A549 (cell line): ENCODE measurements around the gene C1S. TPM values are rescaled to one million over a fixed set of nuclear protein-coding genes. Genes with fewer than 3 reads are reported as not detected.

ENCODE experiments used
- ATAC-seq, 2 experiments: fragments of 200-7000 bp in 1 of 2; fragments of >200 bp in 1 of 2; cut with Nextera tagmentation in 1 of 2; cut with Tn5 transposase in 1 of 2; 3 replicates each; pipeline versions ENCODE4 v1.8.0 to v1.9.1; 2018 to 2020; ENCODE audit warnings: mild to moderate bottlenecking in 1 of 2, moderate library complexity in 1 of 2
- CTCF ChIA-PET: fragments of 300-600 bp; sonication (Branson Sonifier 250); formaldehyde crosslinking; extraction: SDS; loops from one replicate; lab custom pipeline; 2021; ENCODE audit warnings: antibody characterized with exemption, inconsistent platforms; lab: Yijun Ruan, JAX
- POLR2A ChIA-PET: fragments of 350-600 bp; formaldehyde crosslinking; extraction: SDS; loops from one replicate; lab custom pipeline; 2021; ENCODE audit warnings: antibody characterized with exemption, inconsistent platforms; lab: Yijun Ruan, JAX
- DNase-seq, 2 experiments: peaks; one replicate each; pipeline versions ENCODE4 v3.0.0 to v3.0.0-alpha.2; 2011 to 2016; ENCODE audit warnings: low read depth in 1 of 2, low spot score in 1 of 2
- FAIRE-seq: peaks from 2 replicates; lab custom pipeline; 2011; peaks lifted over from hg19 to GRCh38; lab: Jason Lieb, UNC
- H3K27ac ChIP-seq, 2 experiments: fragments of >200 bp; sonication (Bioruptor Twin); formaldehyde crosslinking; 3 replicates each; pipeline ENCODE4 v1.5.1; 2016 to 2017
- H3K4me1 ChIP-seq: fragments of >200 bp; sonication (Bioruptor Twin); formaldehyde crosslinking; 3 replicates; pipeline ENCODE4 v1.6.1; 2016
- H3K4me2 ChIP-seq: fragments of >200 bp; sonication (Bioruptor Twin); formaldehyde crosslinking; 3 replicates; pipeline ENCODE4 v1.6.1; 2016
- H3K4me3 ChIP-seq: fragments of >200 bp; sonication (Bioruptor Twin); formaldehyde crosslinking; 3 replicates; pipeline ENCODE4 v1.5.1; 2016
- H3K9me3 ChIP-seq: fragments of >200 bp; sonication (Bioruptor Twin); formaldehyde crosslinking; 3 replicates; pipeline ENCODE4 v1.6.1; 2016
- CBX2 ChIP-seq: fragments of 200-600 bp; sonication (generic); IDR thresholded peaks from 2 replicates; pipeline ENCODE4 v1.6.1; 2016; ENCODE audit warnings: low read depth, mild to moderate bottlenecking, borderline replicate concordance
- CHD4 ChIP-seq: fragments of 200-600 bp; sonication (generic); IDR thresholded peaks from 2 replicates; pipeline ENCODE4 v1.6.1; 2016; ENCODE audit warnings: antibody characterized with exemption, mild to moderate bottlenecking, borderline replicate concordance
- E2F6 ChIP-seq: IDR thresholded peaks from 2 replicates; pipeline ENCODE4 v1.6.1; 2012; ENCODE audit warnings: low read depth, borderline replicate concordance
- EP300 ChIP-seq, 2 experiments: fragments of >200 bp; sonication (Bioruptor Twin); formaldehyde crosslinking; IDR thresholded peaks; 2 replicates in 1 of 2; 3 replicates in 1 of 2; pipeline ENCODE4 v1.6.1; 2016 to 2017
- ESRRA ChIP-seq: fragments of 150-350 bp; IDR thresholded peaks from 2 replicates; pipeline ENCODE4 v1.6.1; 2014; ENCODE audit warnings: mild to moderate bottlenecking, low read length, borderline replicate concordance
- FOSL2 ChIP-seq, 2 experiments: fragments of 450-650 bp in 1 of 2; fragments of >200 bp in 1 of 2; sonication (Bioruptor Twin) in 1 of 2; formaldehyde crosslinking; IDR thresholded peaks; 2 replicates each; pipeline versions ENCODE4 v1.5.0 to v1.6.1; 2016 to 2020; ENCODE audit warnings: mild to moderate bottlenecking in 1 of 2, moderate library complexity in 1 of 2
- GATA3 ChIP-seq: IDR thresholded peaks from 2 replicates; pipeline ENCODE4 v1.6.1; 2012; ENCODE audit warnings: borderline replicate concordance
- HES2 ChIP-seq: fragments of >200 bp; sonication (Bioruptor Twin); formaldehyde crosslinking; IDR thresholded peaks from 2 replicates; pipeline ENCODE4 v1.6.1; 2016
- HEYL ChIP-seq: fragments of 250-450 bp; sonication (Bioruptor Pico); IDR thresholded peaks from 2 replicates; pipeline ENCODE4 v1.8.0; 2021; ENCODE audit warnings: mild to moderate bottlenecking, moderate library complexity
- HOXA7 ChIP-seq: fragments of 250-450 bp; sonication (Bioruptor Pico); IDR thresholded peaks from 2 replicates; pipeline ENCODE4 v1.5.0; 2020; ENCODE audit warnings: mild to moderate bottlenecking, moderate library complexity
- HOXB5 ChIP-seq: fragments of 250-450 bp; sonication (Bioruptor Pico); IDR thresholded peaks from 2 replicates; pipeline ENCODE4 v1.5.0; 2020; ENCODE audit warnings: mild to moderate bottlenecking, moderate library complexity
- JUN ChIP-seq, 2 experiments: fragments of >200 bp; sonication (Bioruptor Twin); formaldehyde crosslinking; IDR thresholded peaks; 2 replicates in 1 of 2; 3 replicates in 1 of 2; pipeline ENCODE4 v1.6.1; 2016 to 2017
- KDM1A ChIP-seq: fragments of 200-600 bp; sonication (generic); IDR thresholded peaks from 2 replicates; pipeline ENCODE4 v1.6.1; 2016; ENCODE audit warnings: low read depth, mild to moderate bottlenecking
- KDM5A ChIP-seq: fragments of 200-600 bp; sonication (generic); IDR thresholded peaks from 2 replicates; pipeline ENCODE4 v1.6.1; 2016; ENCODE audit warnings: antibody characterized with exemption, mild to moderate bottlenecking
- MAX ChIP-seq: IDR thresholded peaks from 2 replicates; pipeline ENCODE4 v1.6.1; 2012
- MYC ChIP-seq: IDR thresholded peaks from 2 replicates; pipeline ENCODE4 v1.6.1; 2012; ENCODE audit warnings: mild to moderate bottlenecking, inconsistent platforms, low read length, improper control_type of control experiment, borderline replicate concordance
- PHF8 ChIP-seq: fragments of 200-600 bp; sonication (generic); IDR thresholded peaks from 2 replicates; pipeline ENCODE4 v1.6.1; 2016; ENCODE audit warnings: low read depth, mild to moderate bottlenecking, antibody characterized with exemption, moderate library complexity, borderline replicate concordance
- POLR2A ChIP-seq: IDR thresholded peaks from 2 replicates; pipeline ENCODE4 v1.6.1; 2012; ENCODE audit warnings: mild to moderate bottlenecking, low read length
- RAD21 ChIP-seq, 2 experiments: fragments of >200 bp in 1 of 2; sonication (Bioruptor Twin) in 1 of 2; formaldehyde crosslinking in 1 of 2; IDR thresholded peaks in 1 of 2; conservative IDR thresholded peaks in 1 of 2; 2 replicates in 1 of 2; 3 replicates in 1 of 2; pipeline ENCODE4 v1.6.1; 2012 to 2018; ENCODE audit warnings: inconsistent platforms in 1 of 2
- RARB ChIP-seq: fragments of 250-450 bp; sonication (Bioruptor Pico); IDR thresholded peaks from 2 replicates; pipeline ENCODE4 v1.8.0; 2021; ENCODE audit warnings: mild to moderate bottlenecking, moderate library complexity
- RFX5 ChIP-seq: fragments of 450-650 bp; IDR thresholded peaks from 2 replicates; pipeline ENCODE4 v1.7.1; 2014; ENCODE audit warnings: antibody characterized with exemption, mild to moderate bottlenecking, moderate library complexity
- SMC3 ChIP-seq: fragments of >200 bp; sonication (Bioruptor Twin); formaldehyde crosslinking; IDR thresholded peaks from 3 replicates; pipeline ENCODE4 v1.6.1; 2018; ENCODE audit warnings: inconsistent platforms
- SREBF2 ChIP-seq: fragments of 450-650 bp; IDR thresholded peaks from 2 replicates; pipeline ENCODE4 v1.6.1; 2014; ENCODE audit warnings: mild to moderate bottlenecking, moderate library complexity
- TFCP2L1 ChIP-seq: fragments of 250-450 bp; sonication (Bioruptor Pico); IDR thresholded peaks from 2 replicates; pipeline ENCODE4 v1.5.0; 2021; ENCODE audit warnings: mild to moderate bottlenecking
- TP53 ChIP-seq: fragments of 250-450 bp; sonication (Bioruptor Pico); IDR thresholded peaks from 2 replicates; pipeline ENCODE4 v1.5.0; 2021; ENCODE audit warnings: mild to moderate bottlenecking, moderate library complexity
- ZC3H11A ChIP-seq: fragments of 450-650 bp; IDR thresholded peaks from 2 replicates; pipeline ENCODE4 v1.6.1; 2014; ENCODE audit warnings: antibody characterized with exemption, mild to moderate bottlenecking
- WGBS: methylation state at CpG from one replicate; pipeline ENCODE4 v1.1.6; 2017; ENCODE audit errors: missing lambda C conversion rate; 5-methylcytosine and 5-hydroxymethylcytosine counted together
- polyA plus RNA-seq, 4 experiments: library from polyadenylated mRNA; depleted of rRNA in 3 of 4; stranded (reverse); fragments of >200 nt; fragmentation: RNase III in 1 of 4; extraction: RNeasy Plus Mini Kit Qiagen cat#74134 plus additional on column Dnase treatment in 1 of 4; gene quantifications; 2 replicates in 3 of 4; 3 replicates in 1 of 4; pipeline ENCODE4 v1.2.3, GENCODE V29; 2011 to 2017
- TF ChIP-seq, protein P1 (sequence below): fragments of 150-350 bp; IDR thresholded peaks from 2 replicates; pipeline ENCODE4 v1.6.1; 2014; ENCODE audit warnings: low read depth, mild to moderate bottlenecking, low read length
- TF ChIP-seq, protein P2 (sequence below): fragments of >200 bp; sonication (Bioruptor Twin); formaldehyde crosslinking; IDR thresholded peaks from 3 replicates; pipeline ENCODE4 v1.5.1; 2016
- TF ChIP-seq, protein P3 (sequence below): fragments of 250-450 bp; sonication (Bioruptor Pico); IDR thresholded peaks from 2 replicates; pipeline ENCODE4 v1.5.0; 2021; ENCODE audit warnings: mild to moderate bottlenecking, moderate library complexity, borderline replicate concordance

The C1S gene
- polyA plus RNA-seq, 2 of the 4 experiments (the other 2 are of a cell fraction), result 65.5 to 107 TPM

GRCh38 chr12:7017870-7018349 is 42.6 kb upstream of the C1S start:
- FAIRE-seq (no peak), ATAC-seq (peak; percentile 71 to 72), DNase-seq (peak in 1 of 2 experiments; percentile 43)
- Histone ChIP-seq H3K4me1 (peaks cover 26% of the 10 kb centered on the region), H3K4me2 (peak overlapping the region; percentile 88), H3K4me3 (peak overlapping the region; percentile 72), H3K27ac (peak overlapping the region; percentile 88 to 91), H3K9me3 (no peaks in the 10 kb centered on the region)
- WGBS, result 3% methylated on average over 20 of the region's 25 CpGs
- ChIA-PET POLR2A (interaction anchor here (0.7 to 1.6 kb wide), 10 partner anchors 8 to 90 kb away, joined by 3 to 9 read pairs (median 3); partner anchors contain the start of genes C12orf57 and RNU7-1), CTCF (interaction anchor here (0.5 to 3.4 kb wide), 19 partner anchors 8 to 149 kb away, joined by 3 to 22 read pairs (median 4); partner anchors contain the start of genes C1RL, C1S and SPSB2)
- TF ChIP-seq SMC3, result no peak
- no peak for TF ChIP-seq SREBF2
- 0 out of 2 replicates have a peak, but pooled peaks have one; percentile 30 for TF ChIP-seq MAX
- 0 out of 2 replicates have a peak, but pooled peaks have one; percentile 53 for TF ChIP-seq TFCP2L1
- no peak for TF ChIP-seq HEYL (CRISPR knock-in tag)
- 0 out of 2 replicates have a peak, but pooled peaks have one; percentile 27 for TF ChIP-seq MYC
- no peak for TF ChIP-seq KDM1A
- TF ChIP-seq CHD4, result no peak
- TF ChIP-seq EP300 (IDR thresholded peaks at IDR 0.05), result no peak
- no peak for TF ChIP-seq KDM5A
- TF ChIP-seq ZC3H11A, result no peak

- 2% methylated on average over 63 of the region's 77 CpGs for WGBS
- no peak for FAIRE-seq
- POLR2A ChIA-PET, result interaction anchor here (0.7 to 1.6 kb wide), 10 partner anchors 8 to 90 kb away, joined by 3 to 9 read pairs (median 3); partner anchors contain the start of genes C12orf57 and RNU7-1
- TF ChIP-seq SMC3, result peak; percentile 73
- no peak for TF ChIP-seq CBX2
- no peak for TF ChIP-seq RARB
- peak; percentile 57 to 70 for TF ChIP-seq RAD21 (conservative IDR thresholded peaks at IDR 0.05 in 1 of 2, IDR thresholded peaks at IDR 0.05 in 1 of 2)
- TF ChIP-seq RFX5, result peak; percentile 61; the same call in 1 of the 2 replicates
- TF ChIP-seq PHF8, result peak; percentile 84
- TF ChIP-seq ESRRA, result peak; percentile 55; the same call in 1 of the 2 replicates
- TF ChIP-seq E2F6, result peak; percentile 79
- TF ChIP-seq HES2, result no peak
- TF ChIP-seq EP300 (IDR thresholded peaks at IDR 0.05), result no peak
- TF ChIP-seq HOXB5 (CRISPR knock-in tag), result no peak
- peak; percentile 72 for TF ChIP-seq POLR2A
- peak; percentile 47; the same call in 1 of the 2 replicates for TF ChIP-seq GATA3
- peak; percentile 70 for TF ChIP-seq MAX
- TF ChIP-seq HOXA7 (CRISPR knock-in tag), result peak; percentile 60; the same call in 1 of the 2 replicates
- TF ChIP-seq TP53 (CRISPR knock-in tag), result peak; percentile 14; the same call in 1 of the 2 replicates
- TF ChIP-seq, protein P1, sequence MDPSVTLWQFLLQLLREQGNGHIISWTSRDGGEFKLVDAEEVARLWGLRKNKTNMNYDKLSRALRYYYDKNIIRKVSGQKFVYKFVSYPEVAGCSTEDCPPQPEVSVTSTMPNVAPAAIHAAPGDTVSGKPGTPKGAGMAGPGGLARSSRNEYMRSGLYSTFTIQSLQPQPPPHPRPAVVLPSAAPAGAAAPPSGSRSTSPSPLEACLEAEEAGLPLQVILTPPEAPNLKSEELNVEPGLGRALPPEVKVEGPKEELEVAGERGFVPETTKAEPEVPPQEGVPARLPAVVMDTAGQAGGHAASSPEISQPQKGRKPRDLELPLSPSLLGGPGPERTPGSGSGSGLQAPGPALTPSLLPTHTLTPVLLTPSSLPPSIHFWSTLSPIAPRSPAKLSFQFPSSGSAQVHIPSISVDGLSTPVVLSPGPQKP, result no peak
- no peak for TF ChIP-seq FOSL2 (IDR thresholded peaks at IDR 0.05)
- TF ChIP-seq FOSL2 (CRISPR knock-in tag; IDR thresholded peaks at IDR 0.05), result 0 out of 2 replicates have a peak, but pooled peaks have one; percentile 11
- TF ChIP-seq, protein P2, sequence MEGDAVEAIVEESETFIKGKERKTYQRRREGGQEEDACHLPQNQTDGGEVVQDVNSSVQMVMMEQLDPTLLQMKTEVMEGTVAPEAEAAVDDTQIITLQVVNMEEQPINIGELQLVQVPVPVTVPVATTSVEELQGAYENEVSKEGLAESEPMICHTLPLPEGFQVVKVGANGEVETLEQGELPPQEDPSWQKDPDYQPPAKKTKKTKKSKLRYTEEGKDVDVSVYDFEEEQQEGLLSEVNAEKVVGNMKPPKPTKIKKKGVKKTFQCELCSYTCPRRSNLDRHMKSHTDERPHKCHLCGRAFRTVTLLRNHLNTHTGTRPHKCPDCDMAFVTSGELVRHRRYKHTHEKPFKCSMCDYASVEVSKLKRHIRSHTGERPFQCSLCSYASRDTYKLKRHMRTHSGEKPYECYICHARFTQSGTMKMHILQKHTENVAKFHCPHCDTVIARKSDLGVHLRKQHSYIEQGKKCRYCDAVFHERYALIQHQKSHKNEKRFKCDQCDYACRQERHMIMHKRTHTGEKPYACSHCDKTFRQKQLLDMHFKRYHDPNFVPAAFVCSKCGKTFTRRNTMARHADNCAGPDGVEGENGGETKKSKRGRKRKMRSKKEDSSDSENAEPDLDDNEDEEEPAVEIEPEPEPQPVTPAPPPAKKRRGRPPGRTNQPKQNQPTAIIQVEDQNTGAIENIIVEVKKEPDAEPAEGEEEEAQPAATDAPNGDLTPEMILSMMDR, result peak; percentile 89
- peak; percentile 58 to 65; a peak in 3 of 5 replicates for TF ChIP-seq JUN (IDR thresholded peaks at IDR 0.05)
- TF ChIP-seq, protein P3, sequence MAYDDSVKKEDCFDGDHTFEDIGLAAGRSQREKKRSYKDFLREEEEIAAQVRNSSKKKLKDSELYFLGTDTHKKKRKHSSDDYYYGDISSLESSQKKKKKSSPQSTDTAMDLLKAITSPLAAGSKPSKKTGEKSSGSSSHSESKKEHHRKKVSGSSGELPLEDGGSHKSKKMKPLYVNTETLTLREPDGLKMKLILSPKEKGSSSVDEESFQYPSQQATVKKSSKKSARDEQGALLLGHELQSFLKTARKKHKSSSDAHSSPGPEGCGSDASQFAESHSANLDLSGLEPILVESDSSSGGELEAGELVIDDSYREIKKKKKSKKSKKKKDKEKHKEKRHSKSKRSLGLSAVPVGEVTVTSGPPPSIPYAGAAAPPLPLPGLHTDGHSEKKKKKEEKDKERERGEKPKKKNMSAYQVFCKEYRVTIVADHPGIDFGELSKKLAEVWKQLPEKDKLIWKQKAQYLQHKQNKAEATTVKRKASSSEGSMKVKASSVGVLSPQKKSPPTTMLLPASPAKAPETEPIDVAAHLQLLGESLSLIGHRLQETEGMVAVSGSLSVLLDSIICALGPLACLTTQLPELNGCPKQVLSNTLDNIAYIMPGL (CRISPR knock-in tag), result 0 out of 2 replicates have a peak, but pooled peaks have one; percentile 17
Measured at GRCh38 chr12:7018350-7019042, 42.0 kb upstream of the C1S start, which contains the start of gene LPCAT3. TSS of gene LPCAT3 (minus strand) at chr12:7018476. CDS start at chr12:7018424, 52 bp downstream.

More at GRCh38 chr12:7018350-7019042, 42.0 kb upstream of the C1S start, which contains the start of gene LPCAT3:
- DNase-seq (peak; percentile 94 to 97), ATAC-seq (peak; percentile 93 to 95)
- Histone ChIP-seq H3K4me1 (peaks cover 26% of the 10 kb centered on the region), H3K4me2 (peak within 1 kb of the TSS; percentile 88), H3K4me3 (peak within 1 kb of the TSS; percentile 72), H3K9me3 (no peaks in the 10 kb centered on the region), H3K27ac (peak within 1 kb of the TSS; percentile 88 to 91)
- CTCF ChIA-PET, result interaction anchor here (0.5 to 3.4 kb wide), 17 partner anchors 9 to 149 kb away, joined by 3 to 22 read pairs (median 4); partner anchors contain the start of genes C1RL, C1S and SPSB2
